Activated naive CD4-positive, alpha-beta T cell treated with anti-CD3 and anti-CD28 coated beads, Interleukin-2, amount 50 U/mL, for 72 hours (primary cell): ENCODE results near the gene ARID3A. TPM values are rescaled to one million over a fixed set of nuclear protein-coding genes. Genes with fewer than 3 reads are reported as not detected.

Experiments
- ATAC-seq, 2 donors: fragments of 150-1000 bp; cut with Tn5 transposase; 2 replicates each; pipeline ENCODE4 v1.10.0; 2021; ENCODE audit warnings: mild to moderate bottlenecking in 2 of 2, moderate library complexity in 2 of 2
- DNase-seq, 2 donors: peaks; one replicate each; pipeline ENCODE4 v3.0.0; 2021 to 2022; ENCODE audit warnings: low spot score in 2 of 2
- H3K27ac Mint-ChIP-seq, 2 donors: one replicate each; pipeline ENCODE4 v1.8.0; 2022; ENCODE audit warnings: mild to moderate bottlenecking in 2 of 2, mixed read lengths in 2 of 2
- H3K36me3 Mint-ChIP-seq, 2 donors: one replicate each; pipeline ENCODE4 v1.8.0; 2022; ENCODE audit warnings: mixed read lengths in 2 of 2
- H3K9me3 Mint-ChIP-seq, 2 donors: one replicate each; pipeline ENCODE4 v1.8.0; 2022; ENCODE audit warnings: mixed read lengths in 2 of 2
- total RNA-seq, 2 donors: library from RNA; stranded (reverse); gene quantifications; one replicate each; pipeline ENCODE4 v1.2.3, GENCODE V29; 2022

ARID3A gene
- total RNA-seq, 2 donors from 2014 or later, result 22.4 to 35.7 TPM

GRCh38 chr19:973726-974563, 48.1 kb downstream of the ARID3A start:
- H3K9me3 Mint-ChIP-seq, result peaks cover 0 to 5% of the 10 kb centered on the region in 2 donors

GRCh38 chr19:974564-975257, 48.9 kb downstream of the ARID3A start:
- no peak for ATAC-seq
- no peak overlapping the region for H3K27ac Mint-ChIP-seq
- H3K9me3 Mint-ChIP-seq, result peaks cover 0 to 5% of the 10 kb centered on the region in 2 donors
- DNase-seq, result no peak
- H3K36me3 Mint-ChIP-seq, result peaks cover 13% of the 10 kb centered on the region in 2 donors

More at GRCh38 chr19:973726-974563, 48.1 kb downstream of the ARID3A start:
- no peak overlapping the region for H3K27ac Mint-ChIP-seq
- ATAC-seq (no peak), DNase-seq (no peak)
- peaks cover 13% of the 10 kb centered on the region in 2 donors for H3K36me3 Mint-ChIP-seq

- no peak for DNase-seq
- H3K9me3 Mint-ChIP-seq, result no peaks in the 10 kb centered on the region
- H3K36me3 Mint-ChIP-seq, result peaks cover 2 to 3% of the 10 kb centered on the region in 2 donors
- no peak overlapping the region for H3K27ac Mint-ChIP-seq
- no peak for ATAC-seq
Measured at GRCh38 chr19:976476-976875, 50.6 kb downstream of the ARID3A start.

- DNase-seq (no peak), ATAC-seq (peak in 1 of 2 donors; percentile 16)
- Mint-ChIP-seq H3K27ac (no peak overlapping the region), H3K9me3 (no peaks in the 10 kb centered on the region), H3K36me3 (no peaks in the 10 kb centered on the region)
Measured at GRCh38 chr19:977058-977464, 51.2 kb downstream of the ARID3A start.

GRCh38 chr19:979318-979741, 53.5 kb downstream of the ARID3A start:
- no peak for ATAC-seq
- H3K27ac Mint-ChIP-seq, result no peak overlapping the region
- H3K36me3 Mint-ChIP-seq, result peaks cover 3% of the 10 kb centered on the region in 2 donors
- no peak for DNase-seq
- H3K9me3 Mint-ChIP-seq, result no peaks in the 10 kb centered on the region

- Mint-ChIP-seq H3K36me3 (peaks cover 5% of the 10 kb centered on the region in 2 donors), H3K9me3 (no peaks in the 10 kb centered on the region), H3K27ac (no peak overlapping the region)
- DNase-seq (no peak), ATAC-seq (no peak)
Measured at GRCh38 chr19:980133-980998, 54.5 kb downstream of the ARID3A start.

GRCh38 chr19:982567-983170, 56.8 kb downstream of the ARID3A start:
- ATAC-seq (peak; percentile 87 to 89), DNase-seq (peak; percentile 83 to 91)
- H3K36me3 Mint-ChIP-seq, result peaks cover 5 to 10% of the 10 kb centered on the region in 2 donors
- no peak overlapping the region for H3K27ac Mint-ChIP-seq
- H3K9me3 Mint-ChIP-seq, result no peaks in the 10 kb centered on the region

GRCh38 chr19:984165-984967, 58.5 kb downstream of the ARID3A start, which contains the start of gene WDR18:
Gene WDR18 (plus strand): TSS chr19:984345. CDS start chr19:984354, 9 bp downstream.
- peak; percentile 90 to 92 for DNase-seq
- peaks cover 5 to 10% of the 10 kb centered on the region in 2 donors for H3K36me3 Mint-ChIP-seq
- peak; percentile 89 to 93 for ATAC-seq
- peak within 1 kb of the TSS; percentile 82 to 97 for H3K27ac Mint-ChIP-seq
- H3K9me3 Mint-ChIP-seq, result no peaks in the 10 kb centered on the region

GRCh38 chr19:986083-986482, 60.2 kb downstream of the ARID3A start:
- Mint-ChIP-seq H3K27ac (no peak overlapping the region), H3K36me3 (peaks cover 5 to 10% of the 10 kb centered on the region in 2 donors), H3K9me3 (no peaks in the 10 kb centered on the region)
- ATAC-seq (no peak), DNase-seq (no peak)

- DNase-seq, result no peak
- ATAC-seq, result no peak
- Mint-ChIP-seq H3K36me3 (peaks cover 5 to 10% of the 10 kb centered on the region in 2 donors), H3K9me3 (no peaks in the 10 kb centered on the region), H3K27ac (peak overlapping the region in 1 of 2 donors; percentile 89)
Measured at GRCh38 chr19:988081-988480, 62.2 kb downstream of the ARID3A start.

GRCh38 chr19:988510-988909, 62.7 kb downstream of the ARID3A start:
- DNase-seq (peak in 1 of 2 donors; percentile 56), ATAC-seq (no peak)
- H3K36me3 Mint-ChIP-seq, result peaks cover 5 to 10% of the 10 kb centered on the region in 2 donors
- no peak overlapping the region for H3K27ac Mint-ChIP-seq
- H3K9me3 Mint-ChIP-seq, result no peaks in the 10 kb centered on the region

- peaks cover 0 to 5% of the 10 kb centered on the region in 2 donors for H3K36me3 Mint-ChIP-seq
- H3K27ac Mint-ChIP-seq, result no peak overlapping the region
- peak in 1 of 2 donors; percentile 55 for DNase-seq
- no peak for ATAC-seq
- H3K9me3 Mint-ChIP-seq, result no peaks in the 10 kb centered on the region
Measured at GRCh38 chr19:989381-990081, 63.7 kb downstream of the ARID3A start.

- ATAC-seq (no peak), DNase-seq (peak in 1 of 2 donors; percentile 56)
- H3K36me3 Mint-ChIP-seq, result peaks cover 0 to 5% of the 10 kb centered on the region in 2 donors
- no peak overlapping the region for H3K27ac Mint-ChIP-seq
- no peaks in the 10 kb centered on the region for H3K9me3 Mint-ChIP-seq
Measured at GRCh38 chr19:990119-990571, 64.3 kb downstream of the ARID3A start.

- no peak overlapping the region for H3K27ac Mint-ChIP-seq
- peaks cover 0 to 5% of the 10 kb centered on the region in 2 donors for H3K36me3 Mint-ChIP-seq
- H3K9me3 Mint-ChIP-seq, result no peaks in the 10 kb centered on the region
- DNase-seq (no peak), ATAC-seq (no peak)
Measured at GRCh38 chr19:990746-991145, 64.9 kb downstream of the ARID3A start.
